GM13977 (cell line): Measurements from ENCODE around the gene DET1.

Experiments
- DNase-seq: peaks from one replicate; pipeline ENCODE4 v3.0.0; 2012; ENCODE audit warnings: low spot score
- CTCF ChIP-seq: IDR thresholded peaks from 2 replicates; pipeline ENCODE4 v1.5.1; 2012; ENCODE audit warnings: mild to moderate bottlenecking, control low read depth; ENCODE audit not compliant: insufficient read depth; ENCODE audit errors: extremely low read depth, missing control alignments
- in situ Hi-C: fragments of 300-500 bp; cut with MboI; formaldehyde crosslinking; loops from one replicate; pipeline ENCODE4 v1.12.0; 2022; ENCODE audit warnings: low sequenced_read_pairs, low pct_unique_long_range_greater_than_20kb, mixed read lengths, inconsistent platforms; ENCODE audit not compliant: unreplicated experiment

The DET1 gene

GRCh38 chr15:88574655-88575054 lies 28.2 kb upstream of the DET1 start:
- TF ChIP-seq CTCF: no peak
- no peak for DNase-seq
- in situ Hi-C loops: no loop called here

GRCh38 chr15:88574077-88574476 lies 27.6 kb upstream of the DET1 start:
- no peak for DNase-seq

GRCh38 chr15:88571852-88572259 lies 25.4 kb upstream of the DET1 start:
- in situ Hi-C loops: no loop called here
- DNase-seq: no peak
- TF ChIP-seq CTCF: no peak

More at GRCh38 chr15:88574077-88574476, 27.6 kb upstream of the DET1 start:
- in situ Hi-C loops: no loop called here
- TF ChIP-seq CTCF: no peak

GRCh38 chr15:88571153-88571851 lies 24.8 kb upstream of the DET1 start:
- in situ Hi-C loops: no loop called here
- DNase-seq: no peak
- no peak for TF ChIP-seq CTCF

- in situ Hi-C loops: no loop called here
- no peak for TF ChIP-seq CTCF
- no peak for DNase-seq
These were observed 22.1 kb upstream of the DET1 start for GRCh38 chr15:88568589-88568988.

- no peak for TF ChIP-seq CTCF
- in situ Hi-C loops: no loop called here
- DNase-seq: no peak
These were observed 18.3 kb upstream of the DET1 start for GRCh38 chr15:88564741-88565140.
